Measurements from ENCODE around the gene DIAPH2. TPM values are rescaled to one million over a fixed set of nuclear protein-coding genes. Genes with fewer than 3 reads are reported as not detected.
A peak's percentile ranks its signal among the peaks of the same experiment; 100 is the strongest.

DIAPH2 gene
- 10 to 100 TPM; 11.0 to 11.8 TPM for total RNA-seq

DNA sequence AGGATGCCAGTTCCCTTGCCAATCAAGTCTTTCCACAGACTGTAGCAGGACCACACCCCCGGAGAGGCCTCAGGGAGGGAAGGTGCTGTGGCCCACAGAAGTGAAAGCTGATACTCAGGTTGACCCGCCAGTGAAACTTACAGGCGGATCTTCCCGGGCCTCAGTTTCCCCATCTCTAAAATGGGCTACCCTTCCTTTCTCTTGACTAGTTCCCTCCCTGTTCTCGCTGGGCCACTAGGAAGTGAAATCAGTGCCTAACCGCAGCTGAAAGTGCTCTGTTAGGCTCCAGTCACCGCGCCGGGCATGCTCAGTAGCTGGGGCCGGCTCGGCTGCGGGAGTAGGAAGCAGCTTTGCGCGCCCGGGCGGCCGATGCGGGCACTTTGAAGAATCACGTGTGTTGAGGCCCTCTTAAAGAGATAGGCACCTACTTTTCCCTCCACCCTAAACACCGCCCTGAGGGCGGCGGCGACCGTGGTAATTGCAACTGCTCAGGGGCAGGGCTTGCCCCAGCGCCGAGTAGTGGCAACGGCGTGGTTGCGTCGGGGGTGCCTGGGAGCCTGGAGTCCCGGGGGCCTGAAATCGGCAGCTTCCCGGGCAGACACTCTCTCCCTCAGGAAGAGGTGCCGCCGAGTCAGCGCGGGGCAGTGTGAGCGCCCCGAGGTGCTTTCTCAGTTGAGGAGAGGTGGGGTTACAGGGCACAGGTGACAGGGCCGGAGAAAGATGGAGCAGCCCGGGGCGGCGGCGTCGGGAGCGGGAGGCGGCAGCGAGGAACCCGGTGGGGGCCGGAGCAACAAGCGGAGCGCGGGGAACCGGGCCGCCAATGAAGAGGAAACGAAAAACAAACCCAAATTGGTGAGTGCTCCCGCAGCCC, at the start of gene DIAPH2:
Gene DIAPH2 (plus strand): TSS at position 504 of the 871 bp plus-strand sequence.
- ChIA-PET POLR2A (interaction anchor here (0.9 kb wide), 1 partner anchor 713 kb away, joined by 4 read pairs; no protein-coding TSS in a partner anchor), CTCF (no interaction called here)
- peaks cover 2% of the 10 kb centered on the region for H3K36me3 Mint-ChIP-seq (ENCODE audit: low read depth)
- H3K4me3 Mint-ChIP-seq, result peak within 1 kb of the TSS; percentile 91
- no peaks in the 10 kb centered on the region for H3K9me3 Mint-ChIP-seq
- H3K4me1 Mint-ChIP-seq, result peaks cover 26% of the 10 kb centered on the region
- DNase-seq, result peak; percentile 84
- no peaks in the 10 kb centered on the region for H3K27me3 Mint-ChIP-seq
- peak within 1 kb of the TSS; percentile 91 for H3K27ac Mint-ChIP-seq

DNA sequence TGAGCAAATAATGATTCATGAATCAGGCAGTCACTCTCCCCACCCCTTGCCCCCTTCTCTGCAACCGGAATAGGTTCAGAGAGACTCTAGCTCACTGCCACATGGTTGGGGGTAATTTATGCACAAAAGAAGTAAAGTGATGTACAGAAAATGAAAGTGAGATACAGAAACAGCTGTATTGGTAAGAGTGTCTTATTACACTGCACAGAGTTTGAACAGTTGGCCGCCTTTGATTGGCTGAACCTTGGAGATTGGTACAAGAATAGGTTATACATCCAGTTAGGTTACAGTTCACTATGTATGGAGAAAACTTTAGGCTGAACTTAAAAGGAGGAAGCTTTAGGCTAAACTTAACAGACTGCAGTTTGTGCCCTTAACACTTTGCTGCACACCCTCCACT, 34.6 kb upstream of the DIAPH2 start:
- no peaks in the 10 kb centered on the region for H3K4me1 Mint-ChIP-seq
- H3K27me3 Mint-ChIP-seq, result peaks cover 6% of the 10 kb centered on the region
- POLR2A ChIA-PET, result no interaction called here
- H3K9me3 Mint-ChIP-seq, result no peaks in the 10 kb centered on the region
- no peak overlapping the region for H3K27ac Mint-ChIP-seq
- CTCF ChIA-PET, result no interaction called here
- DNase-seq, result no peak
- H3K36me3 Mint-ChIP-seq (ENCODE audit: low read depth), result no peaks in the 10 kb centered on the region
- H3K4me3 Mint-ChIP-seq, result no peak overlapping the region

DNA sequence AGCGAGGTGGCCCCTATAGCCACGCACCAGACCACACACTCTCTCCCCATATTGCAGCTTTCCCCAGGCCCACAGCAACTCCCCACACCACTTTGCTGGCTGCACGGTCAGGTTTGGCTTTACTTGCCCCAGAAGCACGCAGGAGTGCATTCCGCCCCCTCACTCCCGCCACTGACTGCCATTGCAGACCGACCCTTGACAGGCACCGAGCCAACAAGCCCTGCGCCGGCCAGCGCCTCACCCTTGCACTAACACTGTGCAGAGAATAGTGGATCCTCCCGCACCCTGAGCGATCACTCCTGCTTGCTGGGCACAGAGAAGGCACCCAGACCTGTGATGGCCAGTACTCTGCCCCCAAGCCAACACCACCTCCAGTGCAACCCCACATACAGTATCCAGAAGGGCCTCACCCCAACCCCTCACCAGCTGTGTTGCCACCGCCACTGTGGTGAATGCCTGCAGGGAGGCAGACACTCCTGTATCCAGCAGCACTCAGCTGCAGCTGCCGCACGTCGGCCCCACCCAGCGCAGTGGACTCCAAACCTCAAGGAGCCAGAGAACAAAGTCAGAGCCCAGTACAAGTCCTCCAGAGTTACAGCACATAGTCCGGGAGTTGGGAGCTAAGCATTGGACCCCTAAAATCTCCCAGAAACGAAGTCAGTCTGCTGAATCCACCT, 28.6 kb upstream of the DIAPH2 start:
- H3K4me3 Mint-ChIP-seq, result no peak overlapping the region
- DNase-seq, result no peak
- H3K9me3 Mint-ChIP-seq, result no peaks in the 10 kb centered on the region
- ChIA-PET POLR2A (no interaction called here), CTCF (no interaction called here)
- no peak overlapping the region for H3K27ac Mint-ChIP-seq
- peaks cover 6% of the 10 kb centered on the region for H3K27me3 Mint-ChIP-seq
- H3K4me1 Mint-ChIP-seq, result no peaks in the 10 kb centered on the region
- H3K36me3 Mint-ChIP-seq (ENCODE audit: low read depth), result no peaks in the 10 kb centered on the region

DNA sequence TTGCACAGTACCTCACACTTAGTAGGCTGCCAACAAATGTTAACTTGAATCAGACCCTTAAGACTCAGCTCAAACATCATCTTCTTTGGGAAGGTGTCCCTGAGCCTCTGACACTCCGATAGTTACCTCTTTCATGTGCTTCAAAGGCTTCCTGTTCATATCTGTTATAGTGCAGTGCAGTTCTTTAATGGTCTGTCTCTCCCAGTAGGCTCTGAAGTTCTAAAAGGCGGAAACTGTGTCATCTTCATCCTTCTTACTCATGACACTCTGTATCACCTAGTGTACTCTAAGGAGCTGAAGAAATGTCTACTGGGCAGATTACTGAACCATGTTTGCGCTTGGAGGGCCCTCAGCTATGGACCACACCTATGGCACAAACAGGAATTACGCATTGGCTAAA, 2.1 kb upstream of the DIAPH2 start:
- no peaks in the 10 kb centered on the region for H3K36me3 Mint-ChIP-seq (ENCODE audit: low read depth)
- no peak overlapping the region for H3K4me3 Mint-ChIP-seq
- ChIA-PET POLR2A (no interaction called here), CTCF (interaction anchor here (0.9 kb wide), 1 partner anchor 9 kb away, joined by 3 read pairs; no protein-coding TSS in a partner anchor)
- no peak for DNase-seq
- no peaks in the 10 kb centered on the region for H3K27me3 Mint-ChIP-seq
- no peaks in the 10 kb centered on the region for H3K9me3 Mint-ChIP-seq
- H3K4me1 Mint-ChIP-seq, result peaks cover 24% of the 10 kb centered on the region
- H3K27ac Mint-ChIP-seq, result no peak overlapping the region

DNA sequence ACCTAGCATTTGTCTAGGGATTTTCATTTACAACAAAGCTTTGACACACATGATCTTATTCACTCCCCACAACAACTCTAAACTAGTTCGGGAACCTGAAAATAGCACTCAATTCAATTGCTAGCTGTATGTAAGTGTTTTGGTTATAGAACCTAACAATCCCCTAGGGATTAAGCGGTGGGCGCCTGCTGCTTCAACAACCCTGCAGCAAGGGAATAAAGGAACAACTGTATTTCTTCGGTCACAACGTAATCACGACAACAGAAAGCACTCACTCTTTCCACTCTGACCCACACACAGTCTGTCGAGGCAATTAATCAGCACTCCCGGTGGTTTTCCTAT, 674 bp upstream of the DIAPH2 start:
- no peak for DNase-seq
- H3K4me1 Mint-ChIP-seq, result peaks cover 26% of the 10 kb centered on the region
- H3K9me3 Mint-ChIP-seq, result no peaks in the 10 kb centered on the region
- no peak overlapping the region for H3K27ac Mint-ChIP-seq
- no peaks in the 10 kb centered on the region for H3K36me3 Mint-ChIP-seq (ENCODE audit: low read depth)
- ChIA-PET POLR2A (interaction anchor here (0.9 kb wide), 1 partner anchor 714 kb away, joined by 4 read pairs; no protein-coding TSS in a partner anchor), CTCF (no interaction called here)
- no peaks in the 10 kb centered on the region for H3K27me3 Mint-ChIP-seq
- peak overlapping the region; percentile 91 for H3K4me3 Mint-ChIP-seq

DNA sequence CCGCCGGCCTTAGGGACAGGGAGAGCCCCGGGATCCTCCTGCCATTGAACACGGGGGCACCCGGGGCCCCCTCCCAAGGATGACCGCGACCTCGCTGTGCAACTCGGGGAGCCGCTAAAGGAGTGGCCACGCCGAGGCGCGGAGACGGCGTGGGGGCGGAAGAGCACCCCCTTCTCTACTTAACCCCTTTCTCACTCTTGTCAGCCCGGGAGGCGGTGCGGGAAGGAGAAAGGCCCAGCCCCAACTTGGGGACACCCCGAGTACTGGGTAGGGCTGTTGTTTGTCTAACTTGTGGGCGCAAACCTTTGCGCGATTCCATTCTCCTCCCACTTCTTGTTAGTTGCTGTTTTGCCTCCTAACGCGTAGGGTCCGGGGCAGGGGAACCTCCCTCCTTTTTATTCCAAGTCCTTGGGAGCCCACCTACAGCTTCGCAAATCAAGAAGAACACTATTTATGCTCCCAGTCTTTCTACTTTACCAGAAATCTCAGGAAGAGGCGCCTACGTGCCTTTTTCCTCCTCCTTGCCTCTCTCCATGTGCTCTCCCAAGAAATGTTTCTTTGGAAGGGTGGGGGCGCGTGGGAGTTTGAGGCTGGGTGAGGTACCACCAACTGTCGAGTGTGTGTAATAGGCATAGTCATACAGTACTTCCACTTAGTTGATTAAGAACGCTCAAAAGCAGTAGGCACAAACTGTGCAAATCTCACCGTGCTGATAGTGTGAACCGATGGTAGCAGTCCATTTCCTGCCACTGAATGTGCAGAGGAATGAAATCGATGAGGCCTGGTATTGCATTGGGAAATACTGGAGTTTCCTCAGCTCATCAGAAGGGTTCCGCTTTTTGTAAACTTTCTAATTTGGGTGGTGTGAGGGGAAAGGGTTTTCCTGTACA, 813 bp downstream of the DIAPH2 start:
- peak; percentile 46 for DNase-seq
- Mint-ChIP-seq H3K4me3 (peak overlapping the region; percentile 91), H3K9me3 (no peaks in the 10 kb centered on the region), H3K27ac (peak overlapping the region; percentile 91), H3K27me3 (no peaks in the 10 kb centered on the region), H3K4me1 (peaks cover 26% of the 10 kb centered on the region), H3K36me3 (ENCODE audit: low read depth) (peaks cover 3% of the 10 kb centered on the region)
- ChIA-PET CTCF (interaction anchor here (0.9 kb wide), 1 partner anchor 9 kb away, joined by 3 read pairs; no protein-coding TSS in a partner anchor), POLR2A (interaction anchor here (1.1 kb wide), 1 partner anchor 17 kb away, joined by 3 read pairs; no protein-coding TSS in a partner anchor)

DNA sequence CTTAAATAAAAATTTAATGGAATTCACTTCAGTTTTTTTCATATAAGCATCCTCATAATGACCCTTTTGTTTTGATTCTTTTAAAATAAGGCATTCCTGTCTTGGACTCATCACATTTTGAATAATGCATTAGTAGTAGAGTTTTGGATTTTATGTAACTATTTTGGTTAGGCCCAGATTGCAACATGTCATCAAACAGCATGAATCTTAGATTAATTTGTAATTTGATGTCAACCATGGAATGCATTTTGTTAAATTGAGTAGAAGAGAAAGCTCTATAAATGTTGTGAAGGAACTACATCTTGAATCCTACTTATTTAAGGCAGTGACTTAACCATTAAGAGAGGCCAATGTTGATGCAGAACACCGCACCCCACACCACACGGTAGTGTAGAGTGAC, 3.1 kb downstream of the DIAPH2 start:
- POLR2A ChIA-PET, result no interaction called here
- peaks cover 3% of the 10 kb centered on the region for H3K36me3 Mint-ChIP-seq (ENCODE audit: low read depth)

DNA sequence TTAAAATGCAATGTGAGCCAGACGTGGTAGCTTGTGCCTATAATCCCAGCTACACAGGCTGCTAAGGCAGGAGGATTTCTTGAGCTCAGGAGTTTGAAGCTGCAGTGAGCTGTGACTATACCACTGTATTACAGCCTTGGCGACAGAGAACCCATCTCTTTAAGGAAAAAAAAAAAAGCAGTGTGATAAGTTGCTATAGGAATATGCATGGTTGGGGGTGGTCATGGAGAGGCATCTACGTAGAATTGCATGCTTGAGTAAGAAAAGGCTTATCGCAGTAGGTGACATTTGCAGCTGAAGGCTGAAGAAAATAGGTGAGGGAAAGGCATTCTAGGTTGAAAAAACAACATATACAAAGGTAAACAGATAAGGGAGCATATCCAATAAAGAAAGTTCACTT, 4.1 kb downstream of the DIAPH2 start:
- H3K4me3 Mint-ChIP-seq, result no peak overlapping the region
- H3K27ac Mint-ChIP-seq, result no peak overlapping the region
- CTCF ChIA-PET, result no interaction called here
- H3K9me3 Mint-ChIP-seq, result no peaks in the 10 kb centered on the region
- H3K27me3 Mint-ChIP-seq, result no peaks in the 10 kb centered on the region
- DNase-seq, result no peak
- POLR2A ChIA-PET, result no interaction called here
- H3K4me1 Mint-ChIP-seq, result peaks cover 22% of the 10 kb centered on the region
- H3K36me3 Mint-ChIP-seq (ENCODE audit: low read depth), result peaks cover 6% of the 10 kb centered on the region

More for the DNA sequence above, 3.1 kb downstream of the DIAPH2 start:
- peaks cover 20% of the 10 kb centered on the region for H3K4me1 Mint-ChIP-seq
- CTCF ChIA-PET, result no interaction called here
- no peaks in the 10 kb centered on the region for H3K9me3 Mint-ChIP-seq
- H3K27ac Mint-ChIP-seq, result no peak overlapping the region
- no peak for DNase-seq
- H3K4me3 Mint-ChIP-seq, result no peak overlapping the region
- no peaks in the 10 kb centered on the region for H3K27me3 Mint-ChIP-seq

DNA sequence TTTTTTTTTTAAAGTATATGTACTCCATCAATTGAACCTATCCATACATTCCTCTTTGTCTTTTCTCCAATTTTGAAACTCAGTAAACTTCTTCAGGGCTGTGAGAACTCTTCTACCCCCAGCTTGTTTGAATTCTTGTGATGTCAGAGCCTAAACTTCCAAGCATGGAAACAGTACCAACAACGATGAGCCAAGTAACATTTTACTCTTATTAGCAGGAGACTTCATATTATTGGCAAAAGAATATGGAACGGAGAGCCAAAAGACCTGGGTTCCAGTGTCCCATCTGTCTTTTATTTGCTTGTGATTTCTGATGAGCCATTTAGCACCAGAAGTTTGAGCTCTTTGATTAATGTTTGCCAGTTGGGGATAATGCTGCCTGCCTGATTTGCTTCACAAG, 5.3 kb downstream of the DIAPH2 start:
- Mint-ChIP-seq H3K27ac (no peak overlapping the region), H3K36me3 (ENCODE audit: low read depth) (peaks cover 6% of the 10 kb centered on the region), H3K4me1 (peaks cover 17% of the 10 kb centered on the region), H3K27me3 (no peaks in the 10 kb centered on the region), H3K9me3 (no peaks in the 10 kb centered on the region), H3K4me3 (no peak overlapping the region)
- ChIA-PET POLR2A (no interaction called here), CTCF (no interaction called here)
- DNase-seq, result no peak

DNA sequence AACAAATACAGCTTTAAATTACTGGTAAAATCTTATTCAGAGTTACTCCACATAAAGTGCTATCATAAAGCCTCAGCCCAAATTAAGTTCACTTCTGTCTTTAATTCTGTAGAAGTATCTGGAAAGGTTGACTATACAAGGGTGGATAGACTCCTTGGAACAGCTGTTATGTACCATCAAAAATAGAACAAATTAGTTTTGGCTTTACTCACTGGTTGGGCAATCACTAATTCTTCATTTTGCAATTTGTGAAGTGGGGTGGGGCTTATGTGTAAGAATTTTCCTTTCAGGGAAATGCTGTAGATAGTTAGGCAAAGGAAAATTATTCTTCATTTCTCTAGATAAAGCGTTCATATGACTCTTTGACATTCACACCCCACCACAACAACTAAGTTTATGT, 7.8 kb downstream of the DIAPH2 start:
- peaks cover 5% of the 10 kb centered on the region for H3K4me1 Mint-ChIP-seq
- H3K27me3 Mint-ChIP-seq, result no peaks in the 10 kb centered on the region
- ChIA-PET CTCF (no interaction called here), POLR2A (no interaction called here)
- H3K4me3 Mint-ChIP-seq, result no peak overlapping the region
- no peak for DNase-seq
- H3K9me3 Mint-ChIP-seq, result no peaks in the 10 kb centered on the region
- peaks cover 6% of the 10 kb centered on the region for H3K36me3 Mint-ChIP-seq (ENCODE audit: low read depth)
- H3K27ac Mint-ChIP-seq, result no peak overlapping the region

DNA sequence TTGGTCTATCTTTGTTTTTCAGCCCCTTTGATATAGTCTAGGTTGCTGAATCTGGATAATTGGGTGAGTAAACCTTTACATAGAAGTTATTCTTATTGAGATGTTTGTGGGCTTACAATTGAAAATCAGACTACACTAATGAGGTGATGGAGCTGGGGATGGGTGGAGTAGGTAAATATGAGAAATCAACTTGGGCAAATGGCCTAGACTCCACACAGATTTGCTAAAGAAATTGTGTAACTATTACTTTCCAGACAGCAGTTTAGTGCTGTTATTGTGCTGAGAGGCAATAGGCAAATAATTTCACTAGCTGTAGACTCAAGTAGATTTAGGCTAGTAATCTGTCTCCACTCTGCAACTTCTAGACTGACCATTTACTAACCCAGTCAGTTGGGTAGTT, 8.2 kb downstream of the DIAPH2 start:
- H3K4me1 Mint-ChIP-seq, result peaks cover 3% of the 10 kb centered on the region
- ChIA-PET POLR2A (no interaction called here), CTCF (no interaction called here)
- no peak for DNase-seq
- no peak overlapping the region for H3K27ac Mint-ChIP-seq
- H3K27me3 Mint-ChIP-seq, result no peaks in the 10 kb centered on the region
- H3K4me3 Mint-ChIP-seq, result no peak overlapping the region
- no peaks in the 10 kb centered on the region for H3K9me3 Mint-ChIP-seq
- H3K36me3 Mint-ChIP-seq (ENCODE audit: low read depth), result peaks cover 6% of the 10 kb centered on the region

DNA sequence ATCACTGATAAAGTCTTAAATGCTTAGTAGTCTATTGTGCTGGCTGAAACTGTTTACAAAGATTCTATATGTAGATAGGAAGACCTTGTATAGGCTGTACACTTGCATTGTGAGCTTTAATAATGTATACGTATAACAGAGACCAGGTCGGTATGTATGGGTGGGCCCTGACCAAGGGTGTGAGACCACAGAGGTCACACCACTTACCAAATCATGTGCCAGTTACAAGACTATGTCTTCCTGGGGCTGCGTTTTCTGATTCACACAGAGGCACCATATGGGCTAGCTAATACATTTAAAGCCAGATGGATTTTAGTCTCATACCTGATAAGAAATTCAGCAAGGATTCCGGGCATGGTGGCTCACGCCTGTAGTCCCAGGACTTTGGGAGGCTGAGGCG, 8.8 kb downstream of the DIAPH2 start:
- Mint-ChIP-seq H3K27ac (no peak overlapping the region), H3K36me3 (ENCODE audit: low read depth) (peaks cover 6% of the 10 kb centered on the region), H3K4me1 (peaks cover 3% of the 10 kb centered on the region), H3K9me3 (no peaks in the 10 kb centered on the region), H3K27me3 (no peaks in the 10 kb centered on the region), H3K4me3 (no peak overlapping the region)
- POLR2A ChIA-PET, result no interaction called here
- no peak for DNase-seq
- CTCF ChIA-PET, result no interaction called here

DNA sequence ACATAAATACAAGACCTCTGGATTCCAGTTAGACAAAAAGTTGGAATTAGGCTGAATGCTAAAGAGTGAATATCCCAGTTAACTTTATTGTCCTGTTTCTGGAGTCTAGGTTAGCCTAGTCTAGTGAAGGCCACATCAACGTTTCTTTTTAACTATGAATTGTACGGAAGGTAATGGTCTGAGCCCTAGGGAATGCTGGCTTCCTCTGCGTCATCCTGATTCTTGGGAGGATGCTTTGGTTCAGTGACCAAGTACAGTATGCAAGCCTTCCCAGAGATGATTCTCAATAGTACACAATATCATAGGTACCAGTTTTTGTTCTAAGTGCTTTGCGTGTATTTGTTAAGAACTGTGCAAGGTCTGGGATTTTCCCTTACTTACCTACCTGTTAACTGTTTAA, 11.8 kb downstream of the DIAPH2 start:
- H3K4me3 Mint-ChIP-seq, result no peak overlapping the region

More for the DNA sequence above, 11.8 kb downstream of the DIAPH2 start:
- no peak overlapping the region for H3K27ac Mint-ChIP-seq
- no peaks in the 10 kb centered on the region for H3K27me3 Mint-ChIP-seq
- H3K9me3 Mint-ChIP-seq, result no peaks in the 10 kb centered on the region
- H3K4me1 Mint-ChIP-seq, result peaks cover 3% of the 10 kb centered on the region
- DNase-seq, result no peak
- POLR2A ChIA-PET, result no interaction called here
- CTCF ChIA-PET, result no interaction called here
- H3K36me3 Mint-ChIP-seq (ENCODE audit: low read depth), result peaks cover 4% of the 10 kb centered on the region
